HEK293T (cell line): ENCODE measurements around the gene ELSPBP1.

Experiments used
- ARNT ChIP-seq: fragments of 450-650 bp; IDR thresholded peaks from 2 replicates; pipeline ENCODE4 v1.6.1; 2017; ENCODE audit warnings: mild to moderate bottlenecking
- BHLHE40 ChIP-seq: fragments of 450-650 bp; IDR thresholded peaks from 2 replicates; pipeline ENCODE4 v1.6.1; 2016; ENCODE audit warnings: mild to moderate bottlenecking, moderate library complexity, borderline replicate concordance
- CTBP1 ChIP-seq: fragments of 450-650 bp; IDR thresholded peaks from 2 replicates; pipeline ENCODE4 v1.6.1; 2016; ENCODE audit warnings: borderline replicate concordance
- ELF4 ChIP-seq: fragments of 450-650 bp; IDR thresholded peaks from 2 replicates; pipeline ENCODE4 v1.6.1; 2017; ENCODE audit warnings: antibody characterized with exemption
- FOXA1 ChIP-seq: fragments of 450-650 bp; IDR thresholded peaks from 2 replicates; pipeline ENCODE4 v1.6.1; 2016; ENCODE audit warnings: mild to moderate bottlenecking
- FOXK2 ChIP-seq: fragments of 450-650 bp; IDR thresholded peaks from 2 replicates; pipeline ENCODE4 v1.6.1; 2016; ENCODE audit warnings: mild to moderate bottlenecking
- FOXM1 ChIP-seq: fragments of 450-650 bp; IDR thresholded peaks from 2 replicates; pipeline ENCODE4 v1.6.1; 2017; ENCODE audit warnings: mild to moderate bottlenecking, borderline replicate concordance
- HDGF ChIP-seq: fragments of 450-650 bp; IDR thresholded peaks from 2 replicates; pipeline ENCODE4 v1.6.1; 2017; ENCODE audit warnings: antibody characterized with exemption, borderline replicate concordance
- L3MBTL2 ChIP-seq: fragments of 450-650 bp; conservative IDR thresholded peaks from 2 replicates; pipeline ENCODE4 v1.6.1; 2016; ENCODE audit warnings: mild to moderate bottlenecking
- NFRKB ChIP-seq: fragments of 450-650 bp; IDR thresholded peaks from 2 replicates; pipeline ENCODE4 v1.6.1; 2016; ENCODE audit warnings: mild to moderate bottlenecking, moderate library complexity
- SP1 ChIP-seq: fragments of 450-650 bp; IDR thresholded peaks from 2 replicates; pipeline ENCODE4 v1.6.1; 2017
- SUZ12 ChIP-seq: fragments of 450-650 bp; IDR thresholded peaks from 2 replicates; pipeline ENCODE4 v1.6.1; 2016; ENCODE audit warnings: mild to moderate bottlenecking
- TARDBP ChIP-seq: fragments of 450-650 bp; IDR thresholded peaks from 2 replicates; pipeline ENCODE4 v1.6.1; 2016

DNA sequence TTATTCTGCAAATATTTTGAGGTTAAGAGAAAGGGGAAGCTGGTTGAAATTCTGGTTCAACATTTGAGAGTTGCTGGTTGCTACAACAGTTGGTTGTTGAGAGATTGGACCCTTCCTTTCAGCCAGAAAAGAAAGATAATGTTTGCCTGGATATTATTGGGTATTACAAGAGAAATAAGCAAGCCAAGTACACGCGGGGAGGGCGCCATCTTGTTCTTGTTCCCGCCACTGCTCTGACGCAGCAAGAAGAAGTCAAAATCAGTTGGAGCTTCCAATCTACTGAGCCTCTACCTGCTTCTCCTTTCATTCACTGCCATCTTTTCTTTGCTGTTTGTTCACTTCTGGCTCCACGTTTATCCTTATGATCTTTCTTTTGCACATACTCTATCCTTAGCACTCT is 20.9 kb upstream of the ELSPBP1 start:
- TF ChIP-seq FOXA1 (no peak), NFRKB (no peak), SUZ12 (no peak), TARDBP (no peak), FOXK2 (no peak), FOXM1 (no peak), BHLHE40 (no peak), SP1 (no peak), ELF4 (no peak), L3MBTL2 (no peak), ARNT (no peak), CTBP1 (no peak), HDGF (no peak)
